AG09309 (cell line): ENCODE measurements around the gene MCRIP1.

Experiments
- DNase-seq: peaks from one replicate; pipeline ENCODE4 v3.0.0-alpha.2; 2010; ENCODE audit warnings: low read depth
- H3K4me3 ChIP-seq: 2 replicates; pipeline ENCODE4 v1.5.1; 2011; ENCODE audit warnings: mild to moderate bottlenecking, low read depth, low read length, moderate library complexity; ENCODE audit not compliant: control insufficient read depth
- CTCF ChIP-seq: IDR thresholded peaks from 2 replicates; pipeline ENCODE4 v1.5.1; 2011; ENCODE audit warnings: mild to moderate bottlenecking, low read depth, low read length, inconsistent platforms; ENCODE audit not compliant: insufficient read depth, control insufficient read depth; ENCODE audit errors: missing control alignments

The MCRIP1 gene

GRCh38 chr17:81852237-81852636 lies 19.1 kb upstream of the MCRIP1 start:
- TF ChIP-seq CTCF = no peak
- DNase-seq = no peak
- H3K4me3 ChIP-seq = no peak overlapping the region

GRCh38 chr17:81851423-81851822 lies 18.3 kb upstream of the MCRIP1 start:
- H3K4me3 ChIP-seq = no peak overlapping the region
- DNase-seq = no peak
- no peak for TF ChIP-seq CTCF

- no peak overlapping the region for H3K4me3 ChIP-seq
- no peak for DNase-seq
- no peak for TF ChIP-seq CTCF
These were observed 16.4 kb upstream of the MCRIP1 start for GRCh38 chr17:81849457-81849856.

GRCh38 chr17:81846743-81847689 lies 13.9 kb upstream of the MCRIP1 start:
- no peak overlapping the region for H3K4me3 ChIP-seq
- DNase-seq = no peak
- no peak for TF ChIP-seq CTCF

- DNase-seq = no peak
- TF ChIP-seq CTCF = no peak
- H3K4me3 ChIP-seq = no peak overlapping the region
These were observed 13.0 kb upstream of the MCRIP1 start for GRCh38 chr17:81845881-81846742.

GRCh38 chr17:81845361-81845760 lies 12.3 kb upstream of the MCRIP1 start:
- no peak overlapping the region for H3K4me3 ChIP-seq
- DNase-seq = no peak

More at GRCh38 chr17:81845361-81845760, 12.3 kb upstream of the MCRIP1 start:
- TF ChIP-seq CTCF = no peak
